ENCODE measurements around the gene NCAM1.
"Not testable (repeated sequence)": the region's sequence is repeated elsewhere in the genome, so short reads cannot be mapped to it uniquely, and the experiment has no call there.

NCAM1 gene

GRCh38 chr11:112961146-112961668 is at the start of gene NCAM1:
TSS of gene NCAM1 (plus strand) at chr11:112961420.
- DNase-seq = peak; percentile 8

DNA sequence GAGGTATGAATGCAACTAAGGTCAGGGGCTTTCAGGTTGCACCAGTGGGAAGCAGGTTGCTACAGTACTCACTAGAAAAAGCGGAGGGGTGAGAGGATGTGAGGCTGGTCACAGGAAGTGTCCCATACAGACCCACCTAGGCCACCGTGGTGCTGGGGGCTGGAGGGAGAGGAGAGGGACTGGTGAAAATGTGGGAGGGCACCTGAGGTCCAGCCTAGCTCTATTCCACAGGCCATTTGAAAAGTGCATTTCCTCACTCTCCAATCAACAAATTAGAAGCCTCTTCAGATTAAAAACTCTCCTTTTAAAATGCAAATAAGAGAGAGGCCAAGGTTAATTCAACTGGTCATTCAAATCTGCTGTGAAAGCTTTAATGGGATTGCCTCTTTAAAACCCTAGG is 38.6 kb upstream of the NCAM1 start:
- no peak for DNase-seq

DNA sequence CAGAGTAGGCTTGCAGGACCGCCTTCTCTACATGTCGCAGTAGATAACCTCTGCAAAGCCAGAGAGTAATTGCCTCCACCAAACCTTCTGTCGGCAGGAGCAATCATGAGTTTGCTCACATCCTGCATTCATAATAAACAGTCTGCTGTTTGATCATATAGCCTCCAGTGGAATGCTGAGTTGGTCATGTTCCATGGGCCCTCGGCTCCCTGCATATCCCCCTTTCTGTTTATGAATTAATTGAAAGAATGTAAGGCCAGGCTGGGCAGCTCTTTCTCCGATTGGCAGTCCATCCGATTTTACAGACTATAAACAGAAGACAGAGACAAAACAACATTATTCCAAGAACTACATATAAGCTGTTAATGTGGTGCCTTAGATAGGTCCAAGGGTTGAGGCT is 36.4 kb upstream of the NCAM1 start:
- not testable (repeated sequence) for DNase-seq

GRCh38 chr11:112925516-112926310 is 35.5 kb upstream of the NCAM1 start:
- DNase-seq = no peak

DNA sequence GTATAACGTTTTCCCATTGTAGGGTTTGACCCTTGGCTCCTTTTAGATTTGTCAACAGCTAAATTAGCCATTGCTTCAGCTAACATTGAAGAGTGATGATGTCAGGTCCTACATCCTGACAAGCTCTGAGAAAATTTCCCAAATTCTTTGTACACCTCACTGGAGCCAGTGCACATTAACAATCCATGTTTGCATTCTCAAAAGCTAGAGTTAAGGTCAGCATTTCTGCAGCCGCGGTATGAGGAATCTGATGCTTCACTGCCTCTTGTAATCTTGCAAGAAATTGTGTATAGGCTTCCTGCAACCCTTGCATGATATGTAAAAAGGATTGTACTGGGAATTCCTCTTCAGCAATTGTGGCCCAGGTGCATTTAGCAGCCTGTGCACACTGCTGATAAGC is 33.1 kb upstream of the NCAM1 start:
- DNase-seq = no peak

- no peak for DNase-seq
Observed at GRCh38 chr11:112929432-112929831, 31.8 kb upstream of the NCAM1 start.

GRCh38 chr11:112931703-112932102 is 29.5 kb upstream of the NCAM1 start:
- no peak for DNase-seq

DNA sequence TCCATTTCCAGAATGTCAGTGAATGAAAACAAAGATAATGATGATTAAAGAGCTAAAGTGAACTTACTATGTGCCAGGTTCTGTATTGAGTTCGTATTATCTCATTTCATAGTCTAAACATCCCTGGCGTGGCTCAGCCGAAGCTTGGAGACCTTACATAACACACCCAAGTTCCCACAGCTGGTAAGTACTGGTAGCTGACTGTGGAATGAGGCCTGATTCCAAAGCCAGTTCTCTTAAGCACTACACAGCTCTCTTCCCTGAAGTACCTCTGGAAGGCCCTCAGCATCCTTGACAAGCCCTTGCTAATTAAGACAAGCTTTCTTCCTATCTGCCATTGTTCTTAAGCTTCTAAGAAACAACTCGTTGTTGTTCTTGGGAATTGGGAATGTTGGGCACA is 28.6 kb upstream of the NCAM1 start:
- DNase-seq = no peak

- DNase-seq = no peak
Observed at GRCh38 chr11:112933970-112934369, 27.2 kb upstream of the NCAM1 start.

DNA sequence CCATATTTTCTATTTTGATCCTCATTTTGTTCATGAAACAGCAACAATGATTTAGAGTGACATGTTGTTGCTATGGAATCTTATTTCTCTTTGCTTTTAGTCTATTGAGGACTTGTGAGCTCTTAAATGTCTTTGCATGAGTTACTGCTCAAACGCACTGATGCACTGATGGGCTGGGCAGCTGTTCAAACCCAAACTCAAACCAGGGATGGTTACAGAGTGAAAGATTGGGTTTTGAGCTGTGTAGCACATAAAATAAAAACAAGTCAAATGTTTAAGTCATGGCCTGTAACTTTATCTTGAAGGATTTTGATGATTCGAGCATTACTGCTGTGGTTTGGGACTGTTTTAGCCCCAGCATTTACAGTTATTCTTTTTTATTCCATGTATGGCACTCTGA is 20.1 kb upstream of the NCAM1 start:
- no peak for DNase-seq

GRCh38 chr11:112942966-112943643 is 18.1 kb upstream of the NCAM1 start:
- DNase-seq = no peak

GRCh38 chr11:112946866-112947265 is 14.4 kb upstream of the NCAM1 start:
- DNase-seq = no peak

DNA sequence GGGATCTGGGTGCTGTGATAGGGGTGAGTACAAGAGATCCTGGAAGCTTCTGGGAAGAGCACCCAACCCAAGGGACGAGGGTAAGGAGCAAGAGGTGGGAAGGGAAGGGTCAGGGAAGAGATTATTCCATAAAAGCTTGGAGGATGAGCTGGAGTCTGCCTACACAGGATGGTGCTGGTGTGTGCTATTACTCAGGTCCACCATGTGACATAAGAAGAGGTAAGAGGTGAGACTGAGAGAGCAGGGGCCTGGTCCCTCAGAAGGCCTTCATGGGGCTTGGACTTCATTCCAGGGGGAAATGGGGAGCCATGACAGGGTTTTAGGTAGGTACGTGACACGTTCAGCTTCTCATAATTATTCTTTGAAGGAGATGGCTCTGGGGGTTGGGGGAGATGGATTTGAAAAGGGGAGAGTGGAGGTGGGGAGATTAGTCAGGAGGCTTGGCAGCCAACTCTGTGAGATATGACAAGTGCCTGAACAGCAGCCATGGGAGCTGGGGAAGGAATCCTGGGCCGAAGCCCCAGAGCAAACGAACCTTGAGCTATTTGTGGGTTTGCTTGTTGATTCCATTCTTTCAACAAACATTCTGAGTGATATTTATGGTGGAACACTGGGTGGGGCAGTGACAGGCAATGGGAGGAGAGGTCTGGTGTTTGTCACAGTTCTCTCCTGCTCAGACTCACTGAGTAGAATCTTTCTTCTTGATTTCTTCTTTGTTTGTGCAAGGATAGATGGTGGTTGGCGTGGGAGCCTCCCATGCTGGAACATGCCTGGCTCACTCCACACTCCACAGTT is 11.2 kb upstream of the NCAM1 start:
- DNase-seq = no peak

DNA sequence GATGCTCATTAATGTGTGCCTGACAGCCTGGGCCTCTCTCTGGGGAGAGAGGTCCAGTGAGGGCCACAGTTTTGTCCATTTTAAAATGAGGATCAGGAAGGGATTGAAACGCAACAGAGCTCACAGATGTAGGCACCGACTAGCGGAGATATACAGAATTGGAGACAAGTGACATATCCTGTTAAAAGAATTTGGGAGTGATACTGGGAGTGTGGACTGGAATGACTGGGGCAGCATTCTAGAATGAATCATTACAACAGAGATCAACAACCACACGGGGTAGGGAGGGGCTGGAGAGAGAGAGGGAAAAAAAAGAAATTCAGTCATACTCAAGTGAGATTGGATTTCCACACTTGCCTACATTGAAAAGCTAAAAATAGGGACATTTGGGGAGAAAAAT is 2.5 kb upstream of the NCAM1 start:
- no peak for DNase-seq

DNA sequence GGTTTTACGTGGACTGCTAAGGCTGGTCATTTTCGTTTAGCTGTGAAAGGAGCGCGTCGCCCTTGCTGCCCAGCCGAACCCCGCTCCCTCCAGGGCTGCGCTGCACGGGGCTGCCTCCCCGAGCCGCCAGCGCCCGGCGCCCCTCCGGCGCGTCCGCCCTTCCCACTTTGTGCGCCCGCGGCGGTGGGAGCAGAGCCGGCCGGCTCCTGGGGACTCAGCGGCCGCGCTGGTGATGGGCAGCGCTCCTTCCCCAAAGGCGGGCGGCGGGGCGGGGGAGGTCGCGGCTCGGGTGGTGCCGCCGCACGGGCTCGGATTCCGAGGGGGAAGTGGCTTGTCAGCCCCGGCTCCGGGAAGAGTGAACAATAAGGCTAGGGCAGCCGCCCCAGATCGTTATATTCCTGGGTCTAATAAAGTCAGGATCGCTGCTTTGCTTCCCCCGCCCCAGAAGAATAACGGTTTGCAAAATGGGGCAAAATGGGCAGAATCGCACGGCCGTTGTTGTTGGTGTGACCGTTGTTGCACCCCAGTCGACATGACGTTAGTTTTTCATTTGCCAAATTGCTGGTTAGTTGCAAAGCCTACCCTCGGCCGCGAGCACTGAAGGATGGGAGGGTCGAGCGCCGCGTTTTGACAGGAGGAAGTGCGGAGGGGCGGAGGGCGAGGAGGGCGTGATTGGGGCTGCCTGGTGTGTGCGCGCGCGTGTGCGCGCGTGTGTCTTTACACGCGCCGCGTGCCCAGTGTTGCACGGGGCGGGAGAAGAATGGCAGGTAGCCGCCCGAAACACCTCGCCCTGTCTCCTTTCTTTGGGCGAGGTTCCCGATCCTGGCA is 745 bp downstream of the NCAM1 start:
- peak; percentile 21 for DNase-seq

DNA sequence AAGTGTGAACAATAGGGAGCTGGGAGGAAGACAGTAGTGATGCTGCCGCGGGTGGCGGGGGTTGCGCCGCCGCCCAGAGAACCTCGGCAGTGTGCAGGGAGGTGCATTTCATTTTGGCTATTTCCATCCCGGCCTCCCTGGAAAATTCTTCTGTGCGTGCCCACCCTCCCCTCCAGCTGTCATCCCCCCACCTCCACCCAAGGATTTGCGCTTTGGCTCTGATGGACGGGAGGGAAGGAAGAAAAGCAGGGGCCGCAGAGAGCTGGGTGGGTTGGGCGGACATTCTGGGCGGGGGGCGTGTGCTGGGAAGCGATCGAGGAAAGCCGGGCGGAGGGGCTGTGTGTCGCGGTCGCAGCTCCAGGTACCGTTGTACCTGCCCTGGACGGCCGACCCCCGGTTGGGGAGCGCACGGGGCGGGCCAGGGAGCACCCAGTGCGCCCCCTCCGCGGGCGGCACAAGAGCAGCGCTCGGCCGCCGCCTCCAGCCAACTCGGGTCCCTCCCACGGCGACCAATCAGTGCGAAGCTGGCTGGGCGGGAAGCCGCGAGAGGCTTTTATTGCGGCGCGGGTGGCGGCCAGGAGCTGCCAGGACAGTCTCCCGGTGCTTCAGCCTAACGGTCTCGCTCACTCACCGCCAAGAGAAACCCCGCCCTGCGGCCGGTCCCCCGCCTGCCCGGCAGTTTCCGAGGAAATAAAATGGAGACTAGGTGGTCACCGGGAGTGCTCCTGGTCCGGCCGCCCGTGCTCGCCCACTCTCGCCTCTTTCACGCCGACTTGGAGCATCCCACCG is 1.6 kb downstream of the NCAM1 start:
- DNase-seq = no peak

GRCh38 chr11:112963368-112963955 is 2.2 kb downstream of the NCAM1 start:
- no peak for DNase-seq

DNA sequence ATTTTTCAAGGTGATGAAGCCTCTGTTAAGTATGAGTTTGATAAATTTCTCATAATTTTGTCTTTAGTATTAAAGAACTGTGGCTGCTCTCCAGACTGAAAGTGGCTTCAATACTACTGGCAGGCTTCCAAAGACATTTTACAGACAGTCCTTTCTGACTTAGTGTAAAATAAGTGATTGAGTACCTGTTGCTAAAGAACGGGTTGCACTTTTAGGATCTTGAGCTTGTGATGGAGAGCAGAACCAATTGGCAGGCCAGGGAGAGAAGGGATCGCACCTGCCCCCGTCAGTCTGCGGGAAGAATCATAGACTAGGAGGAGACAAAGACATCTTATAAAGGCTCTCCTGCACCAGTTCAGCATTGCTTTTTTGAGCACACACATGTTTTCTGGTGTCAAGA is 4.4 kb downstream of the NCAM1 start:
- DNase-seq = no peak

DNA sequence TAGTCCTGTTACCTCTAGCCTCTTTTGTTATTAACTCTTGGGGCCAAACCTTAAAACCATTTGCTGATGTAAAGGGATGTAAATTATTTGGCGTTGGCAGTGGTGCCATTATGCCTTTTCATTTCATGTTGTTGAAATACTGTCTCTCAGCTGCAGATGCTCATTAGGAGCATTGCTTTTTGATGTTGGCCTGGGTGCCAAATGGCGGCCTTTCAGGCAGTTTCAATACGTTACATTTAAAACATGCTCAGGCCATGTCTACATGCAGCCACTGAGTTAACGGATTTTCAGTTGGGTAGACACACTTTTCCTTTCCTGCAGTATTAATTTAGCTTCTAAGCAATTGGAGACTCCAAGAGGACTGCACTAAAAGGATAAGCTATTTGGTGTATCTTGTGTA is 5.3 kb downstream of the NCAM1 start:
- no peak for DNase-seq

DNA sequence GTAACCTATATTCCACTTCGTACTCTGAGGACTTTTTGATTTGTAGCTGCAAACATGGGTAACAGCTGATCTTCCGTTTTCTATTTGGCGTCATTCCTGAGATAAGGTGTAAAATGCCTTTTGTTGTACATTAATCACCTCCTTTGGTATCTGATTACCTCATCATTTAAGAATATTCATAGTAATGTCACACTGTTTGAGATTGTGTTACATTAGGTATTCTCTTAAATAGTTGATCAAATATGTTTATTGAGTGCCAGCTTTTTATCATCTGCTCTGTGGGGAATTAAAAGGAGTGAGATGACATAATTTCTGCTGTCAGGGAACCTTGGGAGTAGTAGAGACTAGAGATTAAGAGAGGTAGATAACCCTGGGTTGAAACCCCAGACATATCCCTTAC is 5.9 kb downstream of the NCAM1 start:
- DNase-seq = no peak

All from suppressor macrophage treated with lipopolysaccharide for 4 hours (primary cell).